Measurements from ENCODE around the gene ZFP28. TPM values are rescaled to one million over a fixed set of nuclear protein-coding genes. Genes with fewer than 3 reads are reported as not detected.
A peak's percentile ranks its signal among the peaks of the same experiment; 100 is the strongest.

ZFP28 gene
- polyA plus RNA-seq (ENCODE audit: insufficient read depth in 1 of 5, insufficient read length in 5 of 5, low replicate concordance in 1 of 5): 10 to 100 TPM in 4 of 5 donors, 1 to 10 TPM in 1; 9.7 to 17.6 (median 15.3) TPM
- long read RNA-seq, donor 1, full-length matches to known transcripts: 5 of 5 reads
- long read RNA-seq, donor 1, partial matches to known transcripts: 0 of 5 reads
- long read RNA-seq, donor 1, other reads (novel, unspliced or antisense): 0 of 5 reads
- long read RNA-seq, donor 2: 0 reads
- long read RNA-seq, donor 3, full-length matches to known transcripts: 1 of 1 reads
- long read RNA-seq, donor 3, partial matches to known transcripts: 0 of 1 reads
- long read RNA-seq, donor 3, other reads (novel, unspliced or antisense): 0 of 1 reads
- long read RNA-seq, donor 4, full-length matches to known transcripts: 2 of 2 reads
- long read RNA-seq, donor 4, partial matches to known transcripts: 0 of 2 reads
- long read RNA-seq, donor 4, other reads (novel, unspliced or antisense): 0 of 2 reads
- long read RNA-seq, donor 5, full-length matches to known transcripts: 7 of 7 reads
- long read RNA-seq, donor 5, partial matches to known transcripts: 0 of 7 reads
- long read RNA-seq, donor 5, other reads (novel, unspliced or antisense): 0 of 7 reads
- long read RNA-seq, donor 6, full-length matches to known transcripts: 4 of 4 reads
- long read RNA-seq, donor 6, partial matches to known transcripts: 0 of 4 reads
- long read RNA-seq, donor 6, other reads (novel, unspliced or antisense): 0 of 4 reads
- long read RNA-seq, donor 7, full-length matches to known transcripts: 2 of 2 reads
- long read RNA-seq, donor 7, partial matches to known transcripts: 0 of 2 reads
- long read RNA-seq, donor 7, other reads (novel, unspliced or antisense): 0 of 2 reads
- long read RNA-seq, donor 8, full-length matches to known transcripts: 2 of 2 reads
- long read RNA-seq, donor 8, partial matches to known transcripts: 0 of 2 reads
- long read RNA-seq, donor 8, other reads (novel, unspliced or antisense): 0 of 2 reads

- no peak for DNase-seq
Observed at GRCh38 chr19:56538761-56539263, at the start of gene ZFP28. Gene ZFP28 (plus strand): TSS chr19:56538948. CDS start chr19:56539019, 71 bp downstream.

GRCh38 chr19:56491399-56491798, 47.3 kb upstream of the ZFP28 start:
- no peak for DNase-seq

- no peak for DNase-seq
Observed at GRCh38 chr19:56504581-56504980, 34.2 kb upstream of the ZFP28 start.

GRCh38 chr19:56507446-56508289, 31.1 kb upstream of the ZFP28 start, which contains the start of gene ZNF471:
Gene ZNF471 (plus strand): TSS chr19:56507855. CDS start chr19:56511572, 3,717 bp downstream.
- DNase-seq: peak; percentile 98 to 99

- no peak for DNase-seq
Observed at GRCh38 chr19:56508290-56508778, 30.4 kb upstream of the ZFP28 start.

- no peak for DNase-seq
Observed at GRCh38 chr19:56525214-56525860, 13.4 kb upstream of the ZFP28 start.

GRCh38 chr19:56537442-56537841, 1.3 kb upstream of the ZFP28 start:
- no peak for DNase-seq

- peak; percentile 93 to 94 for DNase-seq
Observed at GRCh38 chr19:56538254-56538760, 441 bp upstream of the ZFP28 start.

- no peak for DNase-seq
Observed at GRCh38 chr19:56543776-56544175, 5.0 kb downstream of the ZFP28 start.

GRCh38 chr19:56547535-56547934, 8.8 kb downstream of the ZFP28 start:
- DNase-seq: no peak

GRCh38 chr19:56554272-56554869, 15.6 kb downstream of the ZFP28 start:
- DNase-seq: no peak

- no peak for DNase-seq
Observed at GRCh38 chr19:56562766-56563165, 24.0 kb downstream of the ZFP28 start.

- no peak for DNase-seq
Observed at GRCh38 chr19:56566904-56567273, 28.1 kb downstream of the ZFP28 start.

- peak; percentile 89 to 91 for DNase-seq
Observed at GRCh38 chr19:56567274-56568120, 28.7 kb downstream of the ZFP28 start, which contains the start of gene ZNF470. Gene ZNF470 (plus strand): TSS chr19:56567468. CDS start chr19:56570312, 2,844 bp downstream.

- no peak for DNase-seq
Observed at GRCh38 chr19:56572589-56572988, 33.8 kb downstream of the ZFP28 start.

- no peak for DNase-seq
Observed at GRCh38 chr19:56573914-56574313, 35.2 kb downstream of the ZFP28 start.

- DNase-seq: no peak
Observed at GRCh38 chr19:56577719-56578602, 39.2 kb downstream of the ZFP28 start.

GRCh38 chr19:56594446-56594782, 55.7 kb downstream of the ZFP28 start:
- no peak for DNase-seq
